Stimulated activated naive CD4-positive, alpha-beta T cell (primary cell): ENCODE measurements around the gene PHF21B.
"Not testable (repeated sequence)": the region's sequence is repeated elsewhere in the genome, so short reads cannot be mapped to it uniquely, and the experiment has no call there.

Source experiments
- DNase-seq, 6 experiments: peaks; one replicate each; lab custom pipeline; 2025; lab: John Stamatoyannopoulos, UW

The PHF21B gene

GRCh38 chr22:44933666-44934453 is 75.9 kb downstream of the PHF21B start:
- DNase-seq: no peak

DNA sequence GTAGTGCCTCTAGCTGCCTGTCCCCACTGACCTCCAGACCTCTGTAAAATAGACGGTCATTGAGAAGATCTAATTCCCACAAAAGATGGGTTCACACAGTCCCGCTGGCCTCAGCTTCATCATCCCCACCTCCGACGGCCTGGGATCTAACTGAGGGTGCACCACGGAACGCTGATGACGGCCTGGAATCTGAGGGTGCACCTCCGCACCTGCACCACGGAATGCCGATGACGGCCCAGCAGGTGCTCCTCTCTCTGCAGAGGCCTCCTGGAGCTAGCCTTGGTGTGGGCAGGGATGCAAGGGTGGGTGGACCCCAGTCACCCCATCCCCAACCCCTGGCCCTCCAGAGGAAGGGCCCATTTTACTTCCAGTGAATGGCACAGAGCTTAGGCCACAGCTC is 77.3 kb downstream of the PHF21B start:
- DNase-seq: no peak

- no peak for DNase-seq
Measured at GRCh38 chr22:44931766-44932165, 78.0 kb downstream of the PHF21B start.

DNA sequence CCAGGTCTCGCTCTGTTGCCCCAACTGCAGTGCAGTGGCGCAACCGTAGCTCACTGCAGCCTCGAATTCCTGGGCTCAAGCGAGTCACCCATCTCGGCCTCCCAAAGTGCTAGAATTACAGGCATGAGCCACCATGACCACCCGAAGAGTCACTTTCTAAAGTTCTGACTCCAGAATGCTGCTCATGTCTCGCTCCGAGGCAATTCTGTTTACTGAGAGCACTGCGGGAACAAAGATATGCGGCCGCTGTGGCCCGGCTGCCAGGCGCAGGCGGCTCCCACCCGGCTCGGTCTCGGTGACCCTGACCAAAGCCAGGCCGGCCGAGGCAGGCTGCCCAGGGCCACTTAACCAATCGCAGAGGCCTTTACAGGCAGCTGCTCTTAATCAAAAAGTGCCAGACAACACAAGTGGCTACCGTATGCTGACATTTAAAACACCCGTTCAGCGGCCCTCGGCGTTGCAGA is 78.7 kb downstream of the PHF21B start:
- DNase-seq: no peak

- no peak for DNase-seq
Measured at GRCh38 chr22:44930711-44931035, 79.1 kb downstream of the PHF21B start.

DNA sequence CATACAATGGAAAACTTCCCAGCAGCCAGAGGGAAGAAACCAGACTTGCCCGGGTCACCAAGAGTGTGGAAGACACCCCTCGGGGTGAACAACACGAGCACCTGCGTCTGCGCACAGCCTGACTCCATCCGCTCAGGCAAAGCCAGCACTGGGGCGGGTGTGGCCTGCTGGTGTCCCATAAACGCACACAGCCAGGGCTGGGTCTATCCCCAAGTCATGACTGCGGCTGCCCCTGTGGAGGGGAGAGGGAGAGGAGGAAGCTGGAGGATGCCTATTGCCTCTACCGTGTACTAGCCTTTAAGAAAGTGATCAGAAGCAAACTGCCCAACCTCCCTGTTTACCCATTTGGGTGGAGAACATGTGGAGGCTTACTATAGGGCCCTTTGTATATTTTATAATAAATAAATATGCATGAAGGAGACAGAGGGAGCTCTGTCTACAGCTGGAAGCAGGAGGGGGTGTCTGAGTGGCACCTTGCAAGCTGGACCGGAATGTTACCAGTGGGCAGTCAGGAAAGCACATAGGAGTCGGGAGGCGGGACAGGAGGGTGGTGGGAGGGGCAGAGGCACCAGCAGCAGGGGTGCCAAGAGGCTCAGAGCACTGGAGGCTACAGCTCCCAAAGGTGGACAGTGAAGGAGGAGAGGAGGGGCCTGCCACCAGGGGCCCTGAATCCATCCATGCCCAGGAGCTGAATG is 79.6 kb downstream of the PHF21B start:
- no peak for DNase-seq

- DNase-seq: no peak
Measured at GRCh38 chr22:44929359-44930015, 80.3 kb downstream of the PHF21B start.

DNA sequence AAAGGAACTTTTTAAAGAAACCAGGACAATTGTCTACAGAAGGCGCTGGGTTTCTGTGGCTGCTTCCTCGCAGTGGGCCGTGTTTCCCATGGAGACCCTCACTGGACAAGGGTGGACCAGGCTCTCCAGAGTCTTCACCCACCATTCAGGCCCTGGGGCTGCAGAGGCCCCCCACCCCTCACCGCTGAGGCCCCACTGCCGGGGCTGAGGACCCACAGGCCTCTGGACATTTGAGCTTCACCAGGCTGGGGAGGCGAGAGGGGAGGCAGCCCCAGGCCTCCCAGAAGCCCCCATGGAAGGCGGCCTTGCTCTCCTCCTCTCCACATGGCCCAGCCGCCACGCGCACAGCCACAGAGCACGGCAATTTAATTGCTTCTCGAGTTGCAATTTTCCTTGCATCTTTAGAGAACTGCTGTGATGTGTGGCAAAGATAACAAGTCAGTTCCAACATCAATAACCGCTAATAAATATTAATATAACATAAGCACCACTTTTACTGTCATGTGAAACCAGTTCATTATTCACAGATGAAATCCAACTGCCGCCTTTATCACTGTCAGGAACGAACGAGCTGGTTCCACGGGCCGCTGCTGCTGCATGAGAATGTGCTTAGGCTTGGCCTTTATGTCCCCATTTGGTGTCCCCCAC is 81.0 kb downstream of the PHF21B start:
- DNase-seq: no peak

- no peak for DNase-seq
Measured at GRCh38 chr22:44928136-44928463, 81.7 kb downstream of the PHF21B start.

DNA sequence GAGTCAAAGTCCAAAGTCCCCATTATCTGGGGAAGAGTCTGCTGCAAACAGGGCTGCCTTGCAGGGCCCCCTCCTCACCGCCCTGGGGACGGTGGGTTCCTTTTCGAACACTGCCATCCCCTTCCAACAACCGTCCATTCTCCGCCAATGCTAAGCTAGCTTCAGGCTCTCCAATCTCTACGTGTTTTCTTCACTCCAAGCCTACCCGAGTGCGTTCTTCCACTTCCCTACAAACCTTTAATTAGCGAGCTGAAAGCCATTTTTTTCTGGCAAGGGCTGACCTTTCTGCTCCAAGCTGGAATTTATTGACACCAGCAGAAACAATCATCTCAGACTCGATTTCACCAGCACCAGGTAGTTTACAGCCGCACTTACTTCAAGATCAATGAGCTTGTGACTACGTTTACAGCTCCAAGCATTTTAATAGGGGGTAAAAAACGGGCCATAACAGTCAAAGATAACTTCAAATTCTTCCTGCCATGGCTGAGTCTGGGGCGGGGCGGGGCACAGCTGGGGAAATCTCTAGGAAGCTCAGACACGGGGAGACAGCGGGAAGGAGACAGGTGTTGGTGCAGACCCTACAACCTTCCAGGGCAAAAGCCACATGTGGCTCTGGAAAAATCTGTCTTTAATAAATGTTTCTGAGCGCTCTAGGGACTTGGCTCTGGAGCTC is 82.2 kb downstream of the PHF21B start:
- DNase-seq: no peak

DNA sequence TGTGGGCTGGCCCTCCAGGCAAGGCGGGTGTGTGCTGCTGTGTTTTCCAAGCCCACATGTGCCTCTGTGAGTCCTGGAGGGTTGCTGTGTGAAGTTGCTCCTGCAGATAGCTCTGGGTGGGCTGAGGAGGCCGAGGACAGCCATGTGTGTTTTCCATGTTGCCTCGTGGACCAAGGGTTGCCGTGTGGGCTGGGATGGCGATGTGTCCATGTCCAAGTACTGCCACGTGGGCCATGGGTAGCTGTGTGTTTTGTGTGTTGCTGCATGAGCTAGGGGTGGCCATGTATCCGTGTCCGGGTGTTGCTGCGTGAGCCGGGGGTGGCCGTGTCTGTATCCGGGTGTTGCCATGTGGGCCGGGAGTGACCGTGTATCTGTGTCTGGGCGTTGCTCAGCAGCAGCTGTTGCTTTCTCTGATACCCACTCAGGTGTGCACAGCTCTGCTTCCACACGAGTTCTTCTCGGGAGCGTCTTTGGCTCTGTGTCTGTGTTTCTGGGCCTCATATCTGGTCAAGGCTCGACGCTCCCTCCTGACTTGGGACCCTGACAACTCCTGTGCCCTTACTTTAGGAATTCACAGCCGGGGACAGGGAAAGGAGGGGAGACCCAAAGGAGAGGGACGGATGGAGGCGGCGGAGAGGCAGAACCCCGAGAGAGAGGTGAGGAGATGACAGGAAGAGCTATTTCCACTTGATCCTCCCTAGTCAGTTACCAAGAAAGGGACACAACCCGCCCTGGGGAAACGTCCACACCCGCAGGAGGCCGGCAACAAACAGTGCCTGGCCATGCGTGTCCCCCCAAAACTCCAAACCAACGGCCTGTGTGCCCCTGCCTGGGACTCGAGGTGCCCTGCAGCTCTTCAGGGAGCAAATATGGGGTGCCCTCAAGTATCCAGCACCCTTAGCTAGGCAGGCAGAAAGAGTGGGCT is 83.1 kb downstream of the PHF21B start:
- DNase-seq: no peak

- no peak for DNase-seq
Measured at GRCh38 chr22:44926124-44926475, 83.7 kb downstream of the PHF21B start.

GRCh38 chr22:44925465-44926123 is 84.2 kb downstream of the PHF21B start:
- DNase-seq: no peak

- no peak for DNase-seq
Measured at GRCh38 chr22:44924710-44925109, 85.1 kb downstream of the PHF21B start.

GRCh38 chr22:44924098-44924497 is 85.7 kb downstream of the PHF21B start:
- no peak for DNase-seq

DNA sequence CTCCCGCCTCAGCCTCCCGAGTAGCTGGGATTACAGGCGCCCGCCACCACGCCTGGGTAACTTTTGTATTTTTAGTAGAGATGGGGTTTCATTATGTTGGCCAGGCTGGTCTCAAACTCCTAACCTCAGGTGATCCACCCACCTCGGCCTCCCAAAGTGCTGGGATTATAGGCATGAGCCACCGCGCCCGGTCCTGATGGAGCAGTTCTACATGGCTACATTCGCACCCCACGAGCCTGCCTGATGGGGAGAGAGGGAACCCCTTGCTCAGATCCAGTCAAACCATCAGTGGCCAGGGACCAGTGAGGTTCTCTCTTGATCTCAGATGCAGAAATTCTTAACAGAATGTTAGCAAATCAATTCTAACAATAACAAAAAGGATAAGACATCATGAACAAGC is 88.0 kb downstream of the PHF21B start:
- DNase-seq: not testable (repeated sequence)

GRCh38 chr22:44920183-44920582 is 89.6 kb downstream of the PHF21B start:
- DNase-seq: no peak

DNA sequence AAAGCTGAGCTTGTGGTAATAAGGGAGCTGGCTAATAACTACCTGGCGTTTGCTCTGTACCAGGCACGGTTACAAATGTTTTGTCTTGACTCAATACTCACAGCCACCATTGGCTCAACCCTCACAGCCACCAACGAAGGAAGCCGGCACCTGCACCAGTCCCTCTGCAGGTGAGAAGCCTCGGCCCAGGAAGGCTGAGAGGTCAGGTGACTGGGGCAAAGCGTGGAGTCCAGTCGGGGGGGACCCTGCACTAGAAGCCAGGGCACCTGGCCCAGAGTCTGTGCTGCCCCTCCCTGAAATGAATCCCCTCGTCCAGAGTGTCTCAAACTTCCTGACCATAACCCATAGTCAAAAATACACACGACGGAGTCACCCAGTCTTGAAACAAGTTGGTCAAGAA is 90.1 kb downstream of the PHF21B start:
- no peak for DNase-seq

GRCh38 chr22:44918925-44919392 is 90.8 kb downstream of the PHF21B start:
- no peak for DNase-seq

- DNase-seq: no peak
Measured at GRCh38 chr22:44918166-44918924, 91.5 kb downstream of the PHF21B start.
